ENCODE measurements around the gene GLRA3.
"Not testable (repeated sequence)": the region's sequence is repeated elsewhere in the genome, so short reads cannot be mapped to it uniquely, and the experiment has no call there.

The GLRA3 gene

GRCh38 chr4:174713181-174713580 is 115.9 kb downstream of the GLRA3 start:
- no peak for DNase-seq

GRCh38 chr4:174709526-174709925 is 119.5 kb downstream of the GLRA3 start:
- no peak for DNase-seq

DNA sequence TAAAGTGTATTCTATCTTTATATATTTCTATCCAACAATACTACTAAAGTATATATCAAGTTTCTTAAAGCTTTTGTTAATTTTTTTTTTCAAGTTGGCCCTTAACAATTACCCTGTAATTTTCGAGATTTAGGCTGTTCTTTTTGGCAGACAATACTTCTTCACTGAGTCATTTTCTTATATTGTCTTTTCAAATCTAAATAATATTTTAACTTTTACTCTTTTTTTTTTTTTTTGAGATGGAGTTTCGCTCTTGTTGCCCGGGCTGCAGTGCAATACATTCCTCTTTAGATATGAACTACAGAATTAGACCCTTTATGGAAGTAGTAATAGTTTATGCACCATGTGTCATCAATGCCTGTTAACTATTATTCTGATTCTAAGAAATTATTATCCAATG is 120.7 kb downstream of the GLRA3 start:
- no peak for DNase-seq

GRCh38 chr4:174707902-174708301 is 121.1 kb downstream of the GLRA3 start:
- no peak for DNase-seq

DNA sequence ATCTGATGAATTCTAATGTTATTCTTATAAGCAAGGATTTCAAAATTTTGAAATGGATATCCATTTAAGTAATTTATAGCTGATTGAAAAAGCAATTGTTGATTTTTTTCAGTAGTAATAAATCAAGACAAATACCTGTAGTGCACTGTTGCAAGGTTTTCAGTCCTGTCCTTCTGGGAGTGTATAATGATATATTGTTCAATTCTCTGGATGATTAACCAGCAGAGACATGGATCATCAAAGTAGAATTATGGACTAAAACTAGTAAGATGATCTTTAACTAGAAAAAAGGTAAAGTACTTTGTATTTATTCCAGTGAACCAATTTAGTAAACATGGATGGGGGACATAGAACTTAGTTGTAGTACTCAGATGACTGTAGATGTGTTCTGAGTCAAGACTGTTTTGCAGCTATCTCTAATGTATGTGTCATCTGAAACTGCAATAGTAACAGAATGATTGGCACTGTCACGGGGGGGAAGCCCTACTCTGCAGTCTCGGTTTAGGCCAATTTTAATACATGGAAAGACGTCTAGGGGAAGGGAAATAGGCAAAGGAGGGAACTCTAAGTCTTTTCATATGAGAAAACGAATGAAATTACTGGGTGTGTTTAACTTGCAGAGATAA is 121.9 kb downstream of the GLRA3 start:
- DNase-seq: no peak

- no peak for DNase-seq
Observed at GRCh38 chr4:174702979-174703478, 126.0 kb downstream of the GLRA3 start.

- DNase-seq: no peak
Observed at GRCh38 chr4:174699654-174700053, 129.4 kb downstream of the GLRA3 start.

DNA sequence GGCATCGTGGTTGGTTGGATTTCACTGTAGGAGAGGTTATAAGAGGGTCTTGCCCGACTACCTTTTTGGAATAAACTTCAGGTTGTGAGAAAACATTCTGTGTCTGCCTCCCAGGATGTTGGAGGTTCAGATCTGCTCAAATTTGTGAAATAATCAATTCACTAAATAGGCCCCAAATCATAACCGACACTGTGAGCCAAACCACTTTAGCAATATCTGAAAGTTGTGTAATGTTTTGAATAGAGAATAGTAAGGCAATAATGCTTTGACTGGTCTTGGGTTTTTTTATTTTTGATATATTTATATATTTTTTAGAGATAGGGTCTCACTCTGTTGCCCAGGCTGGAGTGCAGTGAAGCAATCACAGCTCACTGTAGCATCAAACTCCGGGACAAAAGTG is 131.2 kb downstream of the GLRA3 start:
- no peak for DNase-seq

DNA sequence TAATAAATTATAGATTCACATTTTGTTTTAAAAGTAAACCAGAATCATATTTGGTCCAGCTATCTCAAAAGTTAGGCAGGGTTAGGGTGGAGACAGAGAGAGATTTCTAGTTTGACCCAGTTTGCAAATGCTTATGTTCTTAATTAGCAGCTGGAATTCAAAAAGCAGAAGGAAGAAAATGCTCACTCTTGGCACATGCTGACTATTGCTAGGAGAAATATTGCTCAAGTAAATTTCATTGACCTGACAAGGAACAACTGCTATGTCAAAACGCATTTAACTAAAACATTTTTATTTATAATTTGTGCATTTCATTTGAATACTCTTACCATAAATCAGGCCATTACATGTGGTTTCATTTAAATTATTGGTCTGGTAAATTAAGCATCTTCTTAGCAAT is 131.8 kb downstream of the GLRA3 start:
- DNase-seq: peak; percentile 4

DNA sequence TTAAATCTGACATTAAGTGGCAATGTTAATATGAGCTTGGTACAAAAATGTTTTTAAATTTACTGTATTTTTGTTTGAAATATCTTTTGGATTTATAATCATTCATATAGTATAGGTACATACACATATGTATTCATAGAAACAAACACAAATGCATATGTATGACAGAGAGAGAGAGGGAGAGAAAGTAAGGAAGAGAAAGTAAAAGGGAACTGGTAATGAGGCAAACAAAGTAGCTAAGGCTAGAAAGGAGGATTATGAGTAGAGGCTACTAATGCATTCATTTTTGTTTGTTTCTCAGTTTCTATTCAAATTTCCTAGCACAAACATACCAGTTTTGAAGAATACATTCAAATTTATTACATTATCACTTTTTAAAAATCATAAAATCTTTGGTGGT is 132.4 kb downstream of the GLRA3 start:
- no peak for DNase-seq

GRCh38 chr4:174691876-174692275 is 137.2 kb downstream of the GLRA3 start:
- DNase-seq: not testable (repeated sequence)

GRCh38 chr4:174690665-174691064 is 138.4 kb downstream of the GLRA3 start:
- no peak for DNase-seq

- no peak for DNase-seq
Observed at GRCh38 chr4:174689618-174690017, 139.4 kb downstream of the GLRA3 start.

- DNase-seq: no peak
Observed at GRCh38 chr4:174686826-174687225, 142.2 kb downstream of the GLRA3 start.

- no peak for DNase-seq
Observed at GRCh38 chr4:174681723-174682300, 147.2 kb downstream of the GLRA3 start.

GRCh38 chr4:174674305-174674840 is 154.7 kb downstream of the GLRA3 start:
- DNase-seq: no peak

- DNase-seq: no peak
Observed at GRCh38 chr4:174673865-174674264, 155.2 kb downstream of the GLRA3 start.

- DNase-seq: no peak
Observed at GRCh38 chr4:174672276-174672675, 156.8 kb downstream of the GLRA3 start.

- DNase-seq: no peak
Observed at GRCh38 chr4:174669270-174669669, 159.8 kb downstream of the GLRA3 start.

DNA sequence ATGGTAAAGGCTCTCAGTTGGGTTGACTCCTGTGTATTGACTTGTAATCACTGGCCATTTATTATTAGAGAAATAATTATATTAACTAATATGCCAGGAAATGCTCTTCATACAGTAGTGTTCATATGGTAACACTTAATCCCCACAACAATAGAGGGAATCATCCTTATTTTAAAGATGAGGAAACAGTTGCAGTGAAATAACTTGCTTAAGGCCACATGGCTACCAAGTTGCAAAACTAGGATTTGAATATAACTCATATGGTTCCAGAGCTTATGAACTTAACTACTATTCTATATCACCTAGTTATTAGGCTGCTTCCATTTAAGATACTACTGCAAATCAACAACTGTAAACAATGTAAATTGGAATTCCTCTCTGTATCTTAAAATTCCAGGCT is 163.2 kb downstream of the GLRA3 start:
- no peak for DNase-seq

- no peak for DNase-seq
Observed at GRCh38 chr4:174663216-174663615, 165.8 kb downstream of the GLRA3 start.

DNA sequence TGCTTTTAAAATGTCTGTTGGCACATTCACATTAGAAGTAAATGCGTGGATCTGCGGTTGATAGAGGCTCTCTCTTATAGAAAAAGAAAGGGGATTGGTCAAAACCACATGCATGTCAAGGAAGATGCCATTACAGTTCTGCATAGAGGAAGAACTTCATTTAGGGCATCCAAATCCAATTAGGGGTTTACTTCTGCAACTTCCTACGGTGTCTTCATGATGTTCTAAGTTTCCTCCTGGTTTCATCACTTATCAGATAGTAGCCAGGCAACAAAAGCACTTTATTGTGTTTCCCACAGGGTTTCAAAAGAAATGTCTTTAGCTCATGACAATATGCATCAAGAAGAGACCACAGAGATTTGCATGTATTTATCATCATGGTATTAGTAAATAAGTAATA is 170.8 kb downstream of the GLRA3 start:
- no peak for DNase-seq

- no peak for DNase-seq
Observed at GRCh38 chr4:174657472-174657871, 171.6 kb downstream of the GLRA3 start.

DNA sequence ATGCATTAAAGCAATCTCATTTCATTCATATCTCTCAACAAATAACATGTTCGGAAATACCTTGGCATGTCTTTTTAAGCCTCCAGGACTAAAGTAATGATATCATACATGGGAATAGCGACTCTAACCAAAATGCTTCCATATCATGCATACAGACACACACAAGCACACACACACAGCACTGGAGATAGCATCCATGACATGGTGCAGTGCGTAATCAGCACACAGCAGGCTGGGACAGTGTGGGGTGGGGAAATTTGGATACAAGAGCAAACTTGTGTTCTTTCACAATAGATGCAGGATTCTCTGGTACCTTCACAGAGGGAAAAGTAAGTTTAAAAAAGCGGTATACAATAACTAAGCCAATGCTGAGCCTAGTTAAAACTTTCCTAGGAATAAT is 174.4 kb downstream of the GLRA3 start:
- DNase-seq: no peak
